ENCODE measurements around the gene SEC22C. TPM values are rescaled to one million over a fixed set of nuclear protein-coding genes. Genes with fewer than 3 reads are reported as not detected.

SEC22C gene
- total and polyA plus RNA-seq, 5 donors from 2014 or later = 40.9 to 72.0 (median 53.4) TPM

GRCh38 chr3:42524751-42525150, 57.0 kb downstream of the SEC22C start:
- Mint-ChIP-seq H3K9me3 (no peaks in the 10 kb centered on the region), H3K27me3 (no peaks in the 10 kb centered on the region), H3K4me3 (no peak overlapping the region), H3K4me1 (peaks cover 1 to 52% (median 27%) of the 10 kb centered on the region in 4 donors), H3K36me3 (peaks cover 12% of the 10 kb centered on the region), H3K27ac (peak overlapping the region in 1 of 3 donors; percentile 51)
- ATAC-seq (ENCODE audit: low read depth in 2 of 2) (no peak), DNase-seq (no peak)
- Histone ChIP-seq H3K4me3 (ENCODE audit: low read depth, low read length) (no peak overlapping the region), H3K27me3 (ENCODE audit: control insufficient read depth, insufficient read depth, low read length) (no peaks in the 10 kb centered on the region), H3K27ac (ENCODE audit: insufficient read depth, low read length, poor library complexity, severe bottlenecking) (no peak overlapping the region), H3K9me3 (ENCODE audit: control insufficient read depth in 2 of 2, low read length in 2 of 2) (no peaks in the 10 kb centered on the region), H3K36me3 (ENCODE audit: control insufficient read depth, insufficient read depth, low read length) (no peaks in the 10 kb centered on the region), H3K4me1 (ENCODE audit: control insufficient read depth, insufficient read depth, low read length, poor library complexity, severe bottlenecking) (peaks cover 40% of the 10 kb centered on the region)

- Histone ChIP-seq H3K9me3 (ENCODE audit: control insufficient read depth in 2 of 2, low read length in 2 of 2) (no peaks in the 10 kb centered on the region), H3K36me3 (ENCODE audit: control insufficient read depth, insufficient read depth, low read length) (no peaks in the 10 kb centered on the region), H3K4me1 (ENCODE audit: control insufficient read depth, insufficient read depth, low read length, poor library complexity, severe bottlenecking) (peaks cover 1% of the 10 kb centered on the region), H3K27ac (ENCODE audit: insufficient read depth, low read length, poor library complexity, severe bottlenecking) (no peak overlapping the region), H3K4me3 (ENCODE audit: low read depth, low read length) (no peak overlapping the region), H3K27me3 (ENCODE audit: control insufficient read depth, insufficient read depth, low read length) (no peaks in the 10 kb centered on the region)
- Mint-ChIP-seq H3K27me3 (no peaks in the 10 kb centered on the region), H3K4me3 (no peak overlapping the region), H3K36me3 (peaks cover 18% of the 10 kb centered on the region), H3K9me3 (no peaks in the 10 kb centered on the region), H3K4me1 (peaks cover 5 to 31% (median 10%) of the 10 kb centered on the region in 4 donors), H3K27ac (peak overlapping the region in 2 of 3 donors; percentile 75 to 77)
- no peak for DNase-seq
- ATAC-seq (ENCODE audit: low read depth in 2 of 2) = no peak
These were observed 60.9 kb downstream of the SEC22C start for GRCh38 chr3:42520906-42521305.

GRCh38 chr3:42520336-42520735, 61.4 kb downstream of the SEC22C start:
- Mint-ChIP-seq H3K27me3 (no peaks in the 10 kb centered on the region), H3K27ac (peak overlapping the region in 2 of 3 donors; percentile 77 to 85), H3K36me3 (peaks cover 22% of the 10 kb centered on the region), H3K4me3 (no peak overlapping the region), H3K4me1 (peaks cover 5 to 31% (median 11%) of the 10 kb centered on the region in 4 donors), H3K9me3 (no peaks in the 10 kb centered on the region)
- Histone ChIP-seq H3K4me1 (ENCODE audit: control insufficient read depth, insufficient read depth, low read length, poor library complexity, severe bottlenecking) (no peaks in the 10 kb centered on the region), H3K4me3 (ENCODE audit: low read depth, low read length) (no peak overlapping the region), H3K27ac (ENCODE audit: insufficient read depth, low read length, poor library complexity, severe bottlenecking) (no peak overlapping the region), H3K9me3 (ENCODE audit: control insufficient read depth in 2 of 2, low read length in 2 of 2) (no peaks in the 10 kb centered on the region), H3K27me3 (ENCODE audit: control insufficient read depth, insufficient read depth, low read length) (no peaks in the 10 kb centered on the region), H3K36me3 (ENCODE audit: control insufficient read depth, insufficient read depth, low read length) (no peaks in the 10 kb centered on the region)
- ATAC-seq (ENCODE audit: low read depth in 2 of 2) = no peak
- no peak for DNase-seq

- Mint-ChIP-seq H3K36me3 (peaks cover 22% of the 10 kb centered on the region), H3K4me3 (no peak overlapping the region), H3K4me1 (peaks cover 5 to 29% (median 11%) of the 10 kb centered on the region in 4 donors), H3K9me3 (no peaks in the 10 kb centered on the region), H3K27me3 (no peaks in the 10 kb centered on the region), H3K27ac (peak overlapping the region; percentile 57 to 94 (median 77))
- Histone ChIP-seq H3K27ac (ENCODE audit: insufficient read depth, low read length, poor library complexity, severe bottlenecking) (no peak overlapping the region), H3K4me3 (ENCODE audit: low read depth, low read length) (no peak overlapping the region), H3K9me3 (ENCODE audit: control insufficient read depth in 2 of 2, low read length in 2 of 2) (no peaks in the 10 kb centered on the region), H3K4me1 (ENCODE audit: control insufficient read depth, insufficient read depth, low read length, poor library complexity, severe bottlenecking) (no peaks in the 10 kb centered on the region), H3K36me3 (ENCODE audit: control insufficient read depth, insufficient read depth, low read length) (no peaks in the 10 kb centered on the region), H3K27me3 (ENCODE audit: control insufficient read depth, insufficient read depth, low read length) (no peaks in the 10 kb centered on the region)
- ATAC-seq (ENCODE audit: low read depth in 2 of 2) (no peak), DNase-seq (no peak)
These were observed 62.2 kb downstream of the SEC22C start for GRCh38 chr3:42519568-42519962.

GRCh38 chr3:42518800-42519567, 62.8 kb downstream of the SEC22C start:
- H3K27ac Mint-ChIP-seq = peak overlapping the region; percentile 57 to 77 (median 73)

GRCh38 chr3:42517117-42517516, 64.7 kb downstream of the SEC22C start:
- no peak overlapping the region for H3K27ac Mint-ChIP-seq
- peaks cover 30% of the 10 kb centered on the region for H3K36me3 Mint-ChIP-seq
- ATAC-seq (ENCODE audit: low read depth in 2 of 2) = no peak
- no peak for DNase-seq
- Histone ChIP-seq H3K4me1 (ENCODE audit: control insufficient read depth, insufficient read depth, low read length, poor library complexity, severe bottlenecking) (no peaks in the 10 kb centered on the region), H3K27ac (ENCODE audit: insufficient read depth, low read length, poor library complexity, severe bottlenecking) (no peak overlapping the region), H3K4me3 (ENCODE audit: low read depth, low read length) (no peak overlapping the region), H3K9me3 (ENCODE audit: control insufficient read depth in 2 of 2, low read length in 2 of 2) (no peaks in the 10 kb centered on the region), H3K36me3 (ENCODE audit: control insufficient read depth, insufficient read depth, low read length) (no peaks in the 10 kb centered on the region), H3K27me3 (ENCODE audit: control insufficient read depth, insufficient read depth, low read length) (no peaks in the 10 kb centered on the region)
- peaks cover 5 to 28% (median 11%) of the 10 kb centered on the region in 4 donors for H3K4me1 Mint-ChIP-seq
- H3K27me3 Mint-ChIP-seq = no peaks in the 10 kb centered on the region
- H3K4me3 Mint-ChIP-seq = no peak overlapping the region
- no peaks in the 10 kb centered on the region for H3K9me3 Mint-ChIP-seq

More at GRCh38 chr3:42518800-42519567, 62.8 kb downstream of the SEC22C start:
- Mint-ChIP-seq H3K9me3 (no peaks in the 10 kb centered on the region), H3K4me1 (peaks cover 5 to 28% (median 11%) of the 10 kb centered on the region in 4 donors), H3K4me3 (no peak overlapping the region), H3K27me3 (no peaks in the 10 kb centered on the region), H3K36me3 (peaks cover 22% of the 10 kb centered on the region)
- DNase-seq (peak in 2 of 3 donors; percentile 39 to 70), ATAC-seq (ENCODE audit: low read depth in 2 of 2) (no peak)
- Histone ChIP-seq H3K27ac (ENCODE audit: insufficient read depth, low read length, poor library complexity, severe bottlenecking) (no peak overlapping the region), H3K4me3 (ENCODE audit: low read depth, low read length) (no peak overlapping the region), H3K36me3 (ENCODE audit: control insufficient read depth, insufficient read depth, low read length) (no peaks in the 10 kb centered on the region), H3K27me3 (ENCODE audit: control insufficient read depth, insufficient read depth, low read length) (no peaks in the 10 kb centered on the region), H3K9me3 (ENCODE audit: control insufficient read depth in 2 of 2, low read length in 2 of 2) (no peaks in the 10 kb centered on the region), H3K4me1 (ENCODE audit: control insufficient read depth, insufficient read depth, low read length, poor library complexity, severe bottlenecking) (no peaks in the 10 kb centered on the region)

GRCh38 chr3:42516443-42516842, 65.3 kb downstream of the SEC22C start:
- Mint-ChIP-seq H3K27me3 (no peaks in the 10 kb centered on the region), H3K27ac (peak overlapping the region in 1 of 3 donors; percentile 47)

GRCh38 chr3:42515976-42516375, 65.8 kb downstream of the SEC22C start:
- no peaks in the 10 kb centered on the region for H3K27me3 ChIP-seq (ENCODE audit: control insufficient read depth, insufficient read depth, low read length)
- no peak overlapping the region for H3K4me3 ChIP-seq (ENCODE audit: low read depth, low read length)
- H3K27ac Mint-ChIP-seq = peak overlapping the region; percentile 32 to 47 (median 39)
- no peak overlapping the region for H3K4me3 Mint-ChIP-seq
- DNase-seq = peak in 1 of 3 donors; percentile 31
- no peak overlapping the region for H3K27ac ChIP-seq (ENCODE audit: insufficient read depth, low read length, poor library complexity, severe bottlenecking)
- no peaks in the 10 kb centered on the region for H3K36me3 ChIP-seq (ENCODE audit: control insufficient read depth, insufficient read depth, low read length)
- peaks cover 25% of the 10 kb centered on the region for H3K36me3 Mint-ChIP-seq
- no peaks in the 10 kb centered on the region for H3K27me3 Mint-ChIP-seq
- peaks cover 5 to 32% (median 11%) of the 10 kb centered on the region in 4 donors for H3K4me1 Mint-ChIP-seq
- H3K9me3 Mint-ChIP-seq = no peaks in the 10 kb centered on the region
- H3K4me1 ChIP-seq (ENCODE audit: control insufficient read depth, insufficient read depth, low read length, poor library complexity, severe bottlenecking) = no peaks in the 10 kb centered on the region
- no peaks in the 10 kb centered on the region for H3K9me3 ChIP-seq (ENCODE audit: control insufficient read depth in 2 of 2, low read length in 2 of 2)
- ATAC-seq (ENCODE audit: low read depth in 2 of 2) = no peak

More at GRCh38 chr3:42516443-42516842, 65.3 kb downstream of the SEC22C start:
- H3K4me1 Mint-ChIP-seq = peaks cover 5 to 30% (median 11%) of the 10 kb centered on the region in 4 donors
- no peaks in the 10 kb centered on the region for H3K36me3 ChIP-seq (ENCODE audit: control insufficient read depth, insufficient read depth, low read length)
- H3K27ac ChIP-seq (ENCODE audit: insufficient read depth, low read length, poor library complexity, severe bottlenecking) = no peak overlapping the region
- ATAC-seq (ENCODE audit: low read depth in 2 of 2) (no peak), DNase-seq (no peak)
- no peaks in the 10 kb centered on the region for H3K9me3 ChIP-seq (ENCODE audit: control insufficient read depth in 2 of 2, low read length in 2 of 2)
- H3K9me3 Mint-ChIP-seq = no peaks in the 10 kb centered on the region
- H3K27me3 ChIP-seq (ENCODE audit: control insufficient read depth, insufficient read depth, low read length) = no peaks in the 10 kb centered on the region
- H3K4me3 ChIP-seq (ENCODE audit: low read depth, low read length) = no peak overlapping the region
- H3K4me3 Mint-ChIP-seq = no peak overlapping the region
- peaks cover 29% of the 10 kb centered on the region for H3K36me3 Mint-ChIP-seq
- no peaks in the 10 kb centered on the region for H3K4me1 ChIP-seq (ENCODE audit: control insufficient read depth, insufficient read depth, low read length, poor library complexity, severe bottlenecking)

All from CD4-positive, CD25-positive, alpha-beta regulatory T cell (primary cell).